NCI-H2107 treated with DMSO at 0.1 percent for 48 hours (cell line): ENCODE results near the gene DROSHA.
A peak's percentile ranks its signal among the peaks of the same experiment; 100 is the strongest.
"Not testable (repeated sequence)": the region's sequence is repeated elsewhere in the genome, so short reads cannot be mapped to it uniquely, and the experiment has no call there.

Source experiments
- DNase-seq: peaks from one replicate; lab custom pipeline; 2025; ENCODE audit not compliant: unreplicated experiment; lab: John Stamatoyannopoulos, UW

Gene DROSHA

GRCh38 chr5:31382051-31382878 lies 149.6 kb downstream of the DROSHA start:
- DNase-seq = peak; percentile 23

- DNase-seq = no peak
Observed at GRCh38 chr5:31381299-31381698, 150.6 kb downstream of the DROSHA start.

DNA sequence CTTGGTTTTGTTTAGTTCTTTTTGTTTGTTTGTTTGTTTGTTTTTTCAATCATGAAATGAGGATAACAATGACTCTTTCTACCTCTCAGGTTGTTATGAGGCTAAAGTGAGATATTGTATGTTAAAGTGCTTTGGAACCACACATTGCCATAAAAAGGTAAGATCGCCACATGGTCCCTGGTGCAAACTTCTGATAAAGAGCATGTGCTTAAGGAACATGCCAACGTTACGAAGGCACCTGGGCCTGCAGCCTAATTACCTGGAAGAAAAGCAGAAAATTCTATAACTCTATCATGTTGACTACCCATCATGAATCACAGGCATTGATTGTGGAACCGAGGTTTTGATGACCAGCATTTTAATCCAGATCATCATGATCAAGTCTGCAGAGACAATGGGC lies 151.8 kb downstream of the DROSHA start:
- DNase-seq = no peak

DNA sequence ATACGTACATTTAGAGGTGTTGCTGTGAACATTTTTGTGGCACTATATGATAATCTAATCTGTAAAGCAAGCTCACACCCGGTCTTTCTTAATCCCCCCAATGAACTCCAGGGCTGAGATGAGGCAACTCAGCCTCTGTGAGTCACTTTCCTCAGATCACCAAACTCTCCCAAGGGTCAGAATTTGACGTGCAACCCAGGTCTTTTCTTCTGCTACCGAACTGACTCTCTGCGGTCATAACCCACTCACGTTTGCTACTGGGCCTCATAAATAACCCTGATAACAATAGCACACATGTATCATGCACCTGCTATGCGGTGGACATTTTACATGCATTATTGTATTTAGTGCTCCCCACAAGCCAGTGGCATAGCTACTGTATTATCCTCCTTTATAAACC lies 153.1 kb downstream of the DROSHA start:
- DNase-seq = no peak

GRCh38 chr5:31378136-31378535 lies 153.8 kb downstream of the DROSHA start:
- no peak for DNase-seq

GRCh38 chr5:31377274-31377946 lies 154.5 kb downstream of the DROSHA start:
- DNase-seq = peak; percentile 7

GRCh38 chr5:31375999-31376720 lies 155.7 kb downstream of the DROSHA start:
- no peak for DNase-seq

GRCh38 chr5:31372124-31372523 lies 159.8 kb downstream of the DROSHA start:
- DNase-seq = no peak

DNA sequence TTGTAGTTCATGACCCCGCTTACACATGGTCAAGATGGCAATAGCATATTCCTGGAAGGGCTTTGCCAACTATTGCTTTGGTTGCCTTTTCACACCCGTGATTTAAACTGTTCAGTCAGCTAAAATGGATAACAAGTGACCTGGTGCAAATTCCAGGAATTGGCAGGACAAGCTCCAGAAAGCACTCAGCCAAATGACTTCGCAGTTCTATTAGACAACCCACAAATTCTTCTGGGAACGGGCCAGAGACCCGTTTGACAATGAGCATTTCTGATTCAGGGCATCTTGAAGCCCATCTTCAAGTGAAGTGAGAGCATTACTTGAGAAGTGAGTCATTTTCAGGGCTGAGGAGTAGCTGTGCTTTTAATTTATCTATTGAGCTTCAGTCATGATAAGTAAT lies 165.0 kb downstream of the DROSHA start:
- DNase-seq = no peak

- no peak for DNase-seq
Observed at GRCh38 chr5:31365776-31366175, 166.1 kb downstream of the DROSHA start.

- DNase-seq = no peak
Observed at GRCh38 chr5:31364881-31365636, 166.8 kb downstream of the DROSHA start.

- DNase-seq = no peak
Observed at GRCh38 chr5:31362931-31363568, 168.8 kb downstream of the DROSHA start.

DNA sequence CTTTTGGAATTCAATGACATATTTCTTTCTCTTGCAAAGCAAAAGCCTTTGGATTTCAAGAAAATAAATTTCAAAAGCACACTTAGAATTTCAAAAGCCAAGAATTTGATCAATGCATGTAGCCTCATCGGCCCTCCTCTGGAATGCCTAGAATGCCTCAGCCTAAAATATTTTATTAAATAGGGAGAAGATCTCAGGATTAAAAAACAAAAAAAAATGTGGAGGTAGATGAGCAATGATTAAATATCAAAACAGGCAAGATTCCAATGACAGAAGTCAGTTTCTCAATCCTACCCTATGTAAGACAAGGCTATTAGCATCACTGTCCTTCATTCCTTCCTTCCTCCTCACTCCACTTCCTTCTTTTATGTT lies 169.4 kb downstream of the DROSHA start:
- DNase-seq = no peak

DNA sequence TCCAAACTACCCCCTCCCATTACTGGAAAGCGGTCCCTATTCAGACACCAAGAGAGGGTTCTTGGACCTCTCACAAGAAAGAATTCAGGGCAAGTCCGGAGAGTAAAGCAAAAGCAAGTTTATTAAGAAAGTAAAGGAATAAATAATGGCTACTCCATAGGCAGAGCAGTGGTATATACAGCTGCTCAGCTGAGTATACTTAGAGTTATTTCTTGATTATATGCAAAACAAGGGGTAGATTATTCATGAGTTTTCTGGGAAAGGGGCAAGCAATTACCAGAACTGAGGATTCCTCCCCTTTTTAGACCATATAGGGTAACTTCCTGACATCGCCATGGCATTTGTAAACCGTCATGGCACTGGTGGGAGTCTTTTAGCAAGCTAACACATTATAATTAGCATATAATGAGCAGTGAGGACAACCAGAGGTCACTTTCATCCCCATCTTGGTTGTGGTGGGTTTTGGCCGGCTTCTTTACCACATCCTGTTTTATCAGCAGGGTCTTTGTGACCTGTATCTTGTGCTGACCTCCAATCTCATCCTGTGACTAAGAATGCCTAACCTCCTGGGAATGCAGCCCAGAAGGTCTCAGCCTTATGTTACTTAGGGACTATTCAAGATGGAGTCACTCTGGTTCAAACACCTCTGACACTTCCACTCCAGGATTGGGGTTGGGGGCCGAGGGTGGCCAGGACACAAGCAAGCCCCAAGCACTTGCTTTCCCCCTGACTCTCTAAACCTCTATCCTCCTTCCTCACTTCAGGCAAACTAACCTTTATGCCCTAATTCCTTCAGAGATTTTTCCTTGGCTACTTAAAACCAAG lies 170.0 kb downstream of the DROSHA start:
- not testable (repeated sequence) for DNase-seq

DNA sequence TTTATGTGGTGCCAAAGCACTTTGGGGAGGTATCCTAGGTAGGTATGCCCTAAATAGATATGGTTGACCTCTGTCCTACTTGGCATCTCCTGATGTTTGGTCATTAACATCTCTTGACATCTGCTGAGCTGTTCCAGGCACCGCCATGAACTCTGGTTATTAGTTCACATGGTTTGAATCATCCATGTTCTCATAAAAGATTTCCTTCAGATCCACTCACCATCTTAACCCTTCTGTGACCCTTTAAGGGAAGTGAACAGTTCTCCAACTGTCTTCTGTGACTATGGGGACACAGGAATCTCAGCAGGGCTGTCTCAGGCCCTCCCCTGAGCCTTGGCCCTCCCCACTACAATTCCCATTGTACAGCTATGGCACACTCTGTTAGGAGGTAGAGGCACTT lies 170.7 kb downstream of the DROSHA start:
- DNase-seq = no peak

- DNase-seq = no peak
Observed at GRCh38 chr5:31359839-31360238, 172.1 kb downstream of the DROSHA start.

GRCh38 chr5:31357038-31357437 lies 174.9 kb downstream of the DROSHA start:
- no peak for DNase-seq

DNA sequence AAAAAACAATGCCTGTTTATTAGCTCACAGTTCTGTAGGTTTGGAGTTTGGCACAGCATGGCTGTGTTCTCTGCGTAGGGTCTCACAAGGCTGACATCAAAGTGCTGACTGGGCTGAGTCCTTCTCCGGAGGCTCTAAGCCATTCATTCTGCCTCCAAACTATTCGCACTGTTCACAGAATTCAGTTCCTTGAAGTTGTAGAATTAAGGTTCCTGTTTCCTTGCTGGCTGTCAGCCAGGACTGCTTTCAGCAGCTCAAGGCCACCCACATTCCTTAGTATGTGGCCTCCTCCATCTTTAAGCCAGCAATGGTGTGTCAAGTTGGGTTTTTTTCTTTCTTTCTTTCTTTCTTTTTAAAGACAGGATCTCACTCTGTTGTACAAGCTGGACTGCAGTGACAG lies 176.6 kb downstream of the DROSHA start:
- no peak for DNase-seq
